HepG2 (cell line): ENCODE data around the gene ALCAM. TPM values are rescaled to one million over a fixed set of nuclear protein-coding genes. Genes with fewer than 3 reads are reported as not detected.

Experiments
- ATAC-seq: fragments of 200-7000 bp; cut with Tn5 transposase; 3 replicates; pipeline ENCODE4 v1.9.1; 2020; ENCODE audit warnings: mild to moderate bottlenecking, moderate library complexity
- BruUV-seq: library from RNA; stranded (reverse); fragments of 400-500 nt; replicated peaks from 2 replicates; lab custom pipeline; 2021; lab: Mats Ljungman, UMichigan
- CTCF ChIA-PET: fragments of 300-600 bp; formaldehyde crosslinking; extraction: SDS; loops from one replicate; lab custom pipeline; 2021; ENCODE audit warnings: low total read pairs, inconsistent platforms, low intra/inter-chr PET ratio; lab: Yijun Ruan, JAX
- POLR2A ChIA-PET: fragments of 350-600 bp; sonication (Branson Sonifier 250); formaldehyde crosslinking; loops from one replicate; lab custom pipeline; 2020; ENCODE audit warnings: antibody characterized with exemption, inconsistent platforms; lab: Yijun Ruan, JAX
- DNase-seq: peaks from one replicate; pipeline ENCODE4 v3.0.0-alpha.2; 2015; ENCODE audit warnings: low spot score
- FAIRE-seq: peaks from 3 replicates; lab custom pipeline; 2011; peaks lifted over from hg19 to GRCh38; lab: Jason Lieb, UNC
- H2AFZ ChIP-seq: one replicate; pipeline ENCODE4 v1.6.1; 2011; ENCODE audit warnings: low read length, inconsistent platforms
- H3K27ac ChIP-seq: fragments of 300-600 bp; 3 replicates; pipeline ENCODE4 v1.8.0; 2011; ENCODE audit warnings: mixed run types, mild to moderate bottlenecking, mixed read lengths, low read length, inconsistent platforms; ENCODE audit not compliant: insufficient read depth; ENCODE audit errors: extremely low read length
- H3K27me3 ChIP-seq, 2 experiments: fragments of 200-600 bp in 1 of 2; 2 replicates in 1 of 2; 3 replicates in 1 of 2; pipeline versions ENCODE4 v1.6.0 to v1.8.0; 2011; ENCODE audit warnings: low read length in 2 of 2, mild to moderate bottlenecking in 2 of 2, moderate library complexity in 2 of 2, inconsistent platforms in 1 of 2; ENCODE audit not compliant: insufficient read depth in 2 of 2, control insufficient read depth in 1 of 2
- H3K36me3 ChIP-seq, 2 experiments: fragments of 200-600 bp in 1 of 2; replicated peaks in 1 of 2; 2 replicates in 1 of 2; 3 replicates in 1 of 2; pipeline versions ENCODE4 v1.5.1 to v1.8.0; 2011; ENCODE audit warnings: low read length in 2 of 2, inconsistent platforms in 1 of 2; ENCODE audit not compliant: insufficient read depth in 2 of 2, control insufficient read depth in 1 of 2
- H3K4me1 ChIP-seq: 2 replicates; pipeline ENCODE4 v1.5.1; 2012; ENCODE audit warnings: low read length, inconsistent platforms; ENCODE audit not compliant: insufficient read depth
- H3K4me2 ChIP-seq: 2 replicates; pipeline ENCODE4 v1.6.0; 2011; ENCODE audit warnings: low read depth, low read length, inconsistent platforms
- H3K4me3 ChIP-seq, 3 experiments: fragments of 200-600 bp in 1 of 3; sonication (generic), shearing (Covaris generic) in 1 of 3; replicated peaks in 1 of 3; 2 replicates each; pipeline ENCODE4 v1.5.1; 2011 to 2016; ENCODE audit warnings: low read length in 3 of 3, inconsistent platforms in 2 of 3, low read depth in 2 of 3, mild to moderate bottlenecking in 2 of 3, control low read depth in 1 of 3, mixed read lengths in 1 of 3; ENCODE audit not compliant: insufficient read depth in 1 of 3
- H3K79me2 ChIP-seq: one replicate; pipeline ENCODE4 v1.6.1; 2011; ENCODE audit warnings: low read length, inconsistent platforms; ENCODE audit not compliant: insufficient read depth
- H3K9ac ChIP-seq: 2 replicates; pipeline ENCODE4 v1.6.0; 2011; ENCODE audit warnings: mild to moderate bottlenecking, low read depth, low read length, inconsistent platforms; ENCODE audit not compliant: insufficient read depth
- H3K9me3 ChIP-seq: 2 replicates; pipeline ENCODE4 v1.5.1; 2012; ENCODE audit warnings: mild to moderate bottlenecking, low read length
- H4K20me1 ChIP-seq: 2 replicates; pipeline ENCODE4 v1.6.0; 2011; ENCODE audit warnings: inconsistent platforms, mild to moderate bottlenecking, low read length, moderate library complexity; ENCODE audit not compliant: insufficient read depth
- AKNA ChIP-seq: sonication (generic); formaldehyde crosslinking; IDR thresholded peaks from 2 replicates; pipeline ENCODE4 v1.4.0; 2020; ENCODE audit warnings: missing genetic modification reagents, borderline replicate concordance
- ELF3 ChIP-seq: IDR thresholded peaks from 2 replicates; pipeline ENCODE4 v1.6.1; 2016; ENCODE audit warnings: missing genetic modification reagents, missing compliant biosample characterization
- FUBP1 ChIP-seq: sonication (generic); formaldehyde crosslinking; IDR thresholded peaks from 2 replicates; pipeline ENCODE4 v1.5.1; 2020; ENCODE audit warnings: missing genetic modification reagents, mild to moderate bottlenecking, borderline replicate concordance
- HOXA9 ChIP-seq: sonication (generic); formaldehyde crosslinking; IDR thresholded peaks from 2 replicates; pipeline ENCODE4 v1.8.1; 2022; ENCODE audit warnings: missing genetic modification reagents, mild to moderate bottlenecking, moderate library complexity, borderline replicate concordance
- KDM2A ChIP-seq: sonication (generic); formaldehyde crosslinking; IDR thresholded peaks from 2 replicates; pipeline ENCODE4 v1.4.0; 2020; ENCODE audit warnings: low read depth, missing genetic modification reagents, borderline replicate concordance
- RELA ChIP-seq: sonication (generic); formaldehyde crosslinking; IDR thresholded peaks from 2 replicates; pipeline ENCODE4 v1.4.0; 2020; ENCODE audit warnings: missing genetic modification reagents
- RFXANK ChIP-seq: IDR thresholded peaks from 2 replicates; pipeline ENCODE4 v1.6.1; 2016
- SIX1 ChIP-seq: sonication (generic); formaldehyde crosslinking; IDR thresholded peaks from 2 replicates; pipeline ENCODE4 v1.4.0; 2020; ENCODE audit warnings: missing genetic modification reagents, borderline replicate concordance
- SRSF4 ChIP-seq: fragments of 200-400 bp; formaldehyde crosslinking; IDR thresholded peaks from one replicate; pipeline ENCODE4 v1.6.1; 2018; ENCODE audit warnings: mild to moderate bottlenecking, low read depth, low read length, moderate library complexity; ENCODE audit not compliant: poor library complexity, severe bottlenecking
- SSRP1 ChIP-seq: IDR thresholded peaks from 2 replicates; pipeline ENCODE4 v1.6.1; 2016; ENCODE audit warnings: control low read depth
- TCF12 ChIP-seq, 2 experiments: fragments of 450-650 bp in 1 of 2; sonication (generic) in 1 of 2; formaldehyde crosslinking in 1 of 2; IDR thresholded peaks; 2 replicates each; pipeline versions ENCODE4 v1.6.1 to v1.8.0; 2017 to 2022; ENCODE audit warnings: antibody characterized with exemption in 1 of 2, mild to moderate bottlenecking in 1 of 2, missing genetic modification reagents in 1 of 2, moderate library complexity in 1 of 2
- TEAD3 ChIP-seq: optimal IDR thresholded peaks from 2 replicates; pipeline ENCODE3; 2016; ENCODE audit warnings: borderline replicate concordance
- UBTF ChIP-seq: sonication (generic); formaldehyde crosslinking; IDR thresholded peaks from 2 replicates; pipeline ENCODE4 v1.4.0; 2020; ENCODE audit warnings: mild to moderate bottlenecking, missing genetic modification reagents
- YEATS2 ChIP-seq: sonication (generic); formaldehyde crosslinking; IDR thresholded peaks from 2 replicates; pipeline ENCODE4 v1.4.0; 2020; ENCODE audit warnings: missing genetic modification reagents, borderline replicate concordance
- ZEB1 ChIP-seq: IDR thresholded peaks from 2 replicates; pipeline ENCODE4 v1.6.1; 2012; ENCODE audit warnings: mild to moderate bottlenecking, low read depth, inconsistent platforms; ENCODE audit not compliant: insufficient replicate concordance
- ZNF552 ChIP-seq: sonication (generic); formaldehyde crosslinking; IDR thresholded peaks from 2 replicates; pipeline ENCODE4 v1.9.0; 2022; ENCODE audit warnings: missing genetic modification reagents, mild to moderate bottlenecking, borderline replicate concordance
- ZNF780A ChIP-seq: sonication (generic); formaldehyde crosslinking; IDR thresholded peaks from 2 replicates; pipeline ENCODE4 v1.8.0; 2022; ENCODE audit warnings: mild to moderate bottlenecking, missing genetic modification reagents, moderate library complexity
- WGBS: methylation state at CpG from one replicate; pipeline ENCODE4 v1.1.6; 2017; ENCODE audit warnings: low lambda C conversion rate; 5-methylcytosine and 5-hydroxymethylcytosine counted together
- in situ Hi-C: cut with HindIII; loops from 2 replicates; pipeline ENCODE4 v1.10.0; 2017; ENCODE audit warnings: low pct_unique_long_range_greater_than_20kb; ENCODE audit not compliant: extremely low pct_ligation_motif_present
- intact Hi-C: fragments of 100-400 bp; cut with micrococcal nuclease; formaldehyde crosslinking; loops from one replicate; pipeline ENCODE4 v1.10.0; 2022; ENCODE audit not compliant: unreplicated experiment
- polyA plus RNA-seq, 8 experiments: library from polyadenylated mRNA; depleted of rRNA in 3 of 8; stranded (reverse) in 7 of 8; unstranded in 1 of 8; fragments of >200 nt; fragmentation: Illumina TruSeq in 4 of 8; extraction: Trizol in 4 of 8; gene quantifications; 2 replicates each; pipeline versions ENCODE4 v1.2.1 to v1.2.3, GENCODE V29; 2011 to 2016; ENCODE audit warnings: low read depth in 4 of 8, missing spikeins in 1 of 8, mixed read lengths in 1 of 8; ENCODE audit not compliant: insufficient read depth in 1 of 8
- total RNA-seq, 5 experiments: library from RNA; depleted of rRNA; stranded (reverse); fragments of >200 nt; fragmentation: Illumina TruSeq; extraction: Trizol; gene quantifications; 2 replicates each; pipeline ENCODE4 v1.2.3, GENCODE V29; 2016; ENCODE audit warnings: low read depth in 1 of 5

The ALCAM gene
- total and polyA plus RNA-seq, 2 of the 13 experiments (the other 11 are each of a cell fraction or from before 2014, with no cell fraction given): 26.0 to 33.1 TPM

- no peak for ATAC-seq
- Histone ChIP-seq H2AFZ (no peak overlapping the region), H3K79me2 (no peaks in the 10 kb centered on the region), H3K4me3 (no peak overlapping the region), H3K27me3 (no peaks in the 10 kb centered on the region), H3K9me3 (no peaks in the 10 kb centered on the region), H3K4me2 (no peak overlapping the region), H3K36me3 (no peaks in the 10 kb centered on the region), H3K4me1 (no peaks in the 10 kb centered on the region), H3K27ac (no peak overlapping the region), H3K9ac (no peak overlapping the region), H4K20me1 (no peaks in the 10 kb centered on the region)
- ChIA-PET POLR2A (no interaction called here), CTCF (no interaction called here)
- 40% methylated on average over 4 of the region's 4 CpGs for WGBS
- DNase-seq: no peak
- TF ChIP-seq TEAD3 (CRISPR knock-in tag) (no peak), AKNA (no peak), TCF12 (IDR thresholded peaks at IDR 0.05) (no peak), TCF12 (CRISPR knock-in tag; IDR thresholded peaks at IDR 0.05) (no peak), FUBP1 (CRISPR knock-in tag) (no peak), ZNF780A (CRISPR knock-in tag) (no peak), SSRP1 (no peak), RFXANK (no peak), YEATS2 (CRISPR knock-in tag) (no peak), RELA (CRISPR knock-in tag) (no peak), SRSF4 (no peak), KDM2A (CRISPR knock-in tag) (no peak), HOXA9 (CRISPR knock-in tag) (no peak), ZNF552 (CRISPR knock-in tag) (no peak), ZEB1 (no peak), SIX1 (CRISPR knock-in tag) (no peak), ELF3 (CRISPR knock-in tag) (no peak), UBTF (no peak)
- BruUV-seq: no TSS peak
- no peak for FAIRE-seq
- intact Hi-C loops: no loop called here
- in situ Hi-C loops: no loop called here
Measured at GRCh38 chr3:105610473-105610872, 243.8 kb downstream of the ALCAM start.
